HG03442 (cell line): ENCODE data around the gene TNNT1.
A peak's percentile ranks its signal among the peaks of the same experiment; 100 is the strongest.

Experiments
- ATAC-seq: cut with Tn5 transposase; IDR thresholded peaks from one replicate; pipeline ENCODE4 v1.9.1; 2021; ENCODE audit warnings: mild to moderate bottlenecking, moderate library complexity; ENCODE audit not compliant: unreplicated experiment

Gene TNNT1

GRCh38 chr19:55145232-55145631 is 3.8 kb downstream of the TNNT1 start:
- ATAC-seq = no peak

GRCh38 chr19:55141696-55142095 is 7.3 kb downstream of the TNNT1 start:
- no peak for ATAC-seq

- ATAC-seq = no peak
Measured at GRCh38 chr19:55137915-55138314, 11.1 kb downstream of the TNNT1 start.

- ATAC-seq = no peak
Measured at GRCh38 chr19:55136399-55137102, 12.5 kb downstream of the TNNT1 start.

- ATAC-seq = no peak
Measured at GRCh38 chr19:55134736-55135135, 14.3 kb downstream of the TNNT1 start.

- no peak for ATAC-seq
Measured at GRCh38 chr19:55133639-55134444, 15.2 kb downstream of the TNNT1 start.

- ATAC-seq = no peak
Measured at GRCh38 chr19:55132453-55133129, 16.4 kb downstream of the TNNT1 start.

GRCh38 chr19:55131421-55131820 is 17.6 kb downstream of the TNNT1 start:
- no peak for ATAC-seq

- no peak for ATAC-seq
Measured at GRCh38 chr19:55119053-55119452, 30.0 kb downstream of the TNNT1 start.

- ATAC-seq = no peak
Measured at GRCh38 chr19:55118401-55118991, 30.5 kb downstream of the TNNT1 start.

GRCh38 chr19:55117663-55118391 is 31.2 kb downstream of the TNNT1 start:
- peak; percentile 82 for ATAC-seq

- ATAC-seq = no peak
Measured at GRCh38 chr19:55116859-55117662, 31.9 kb downstream of the TNNT1 start, which contains the start of gene PPP1R12C. PPP1R12C (minus strand) TSS chr19:55117637; CDS start chr19:55117543, 94 bp downstream.

GRCh38 chr19:55116232-55116858 is 32.7 kb downstream of the TNNT1 start:
- ATAC-seq = no peak

- no peak for ATAC-seq
Measured at GRCh38 chr19:55115446-55116065, 33.5 kb downstream of the TNNT1 start.

GRCh38 chr19:55114566-55115145 is 34.4 kb downstream of the TNNT1 start:
- ATAC-seq = no peak

GRCh38 chr19:55113570-55114039 is 35.4 kb downstream of the TNNT1 start:
- no peak for ATAC-seq

GRCh38 chr19:55112777-55113569 is 36.0 kb downstream of the TNNT1 start:
- no peak for ATAC-seq
